ENCODE data around the gene KCNC3.

GRCh38 chr19:50285833-50286232, 43.3 kb downstream of the KCNC3 start:
- TF ChIP-seq EZH2 (IDR thresholded peaks at IDR 0.05; ENCODE audit: borderline replicate concordance, low read length): no peak
- no peak for TF ChIP-seq CTCF (IDR thresholded peaks at IDR 0.05; ENCODE audit: low read length)
